K562 (cell line): ENCODE data around the gene BCAM.

Experiments
- BHLHE40 ChIP-seq: IDR thresholded peaks from 2 replicates; pipeline ENCODE4 v1.6.1; 2011; ENCODE audit warnings: low read length, improper control_type of control experiment
- EP300 ChIP-seq: IDR thresholded peaks from 2 replicates; pipeline ENCODE4 v1.6.1; 2012; ENCODE audit warnings: low read length, improper control_type of control experiment
- EZH2 ChIP-seq: IDR thresholded peaks from 2 replicates; pipeline ENCODE4 v1.6.1; 2012; ENCODE audit warnings: low read depth, mild to moderate bottlenecking, inconsistent platforms, low read length, borderline replicate concordance
- FOSL1 ChIP-seq: fragments of 200-800 bp; sonication (Bioruptor generic); conservative IDR thresholded peaks from 2 replicates; pipeline ENCODE4 v1.6.1; 2016; ENCODE audit warnings: missing genetic modification characterization, missing compliant biosample characterization
- HCFC1 ChIP-seq: IDR thresholded peaks from 2 replicates; pipeline ENCODE4 v1.6.1; 2012; ENCODE audit warnings: low read depth, low read length, improper control_type of control experiment
- POLR2AphosphoS5 ChIP-seq: IDR thresholded peaks from 2 replicates; pipeline ENCODE4 v1.6.1; 2011; ENCODE audit warnings: mild to moderate bottlenecking, low read depth, low read length, moderate library complexity; ENCODE audit not compliant: control insufficient read depth, insufficient read depth
- STAG1 ChIP-seq: sonication (generic); formaldehyde crosslinking; IDR thresholded peaks from 2 replicates; pipeline ENCODE4 v1.5.0; 2020; ENCODE audit warnings: missing genetic modification reagents, borderline replicate concordance
- ZBTB33 ChIP-seq: sonication (generic); formaldehyde crosslinking; IDR thresholded peaks from 2 replicates; pipeline ENCODE4 v1.8.1; 2023; ENCODE audit warnings: mild to moderate bottlenecking, missing genetic modification reagents
- TF ChIP-seq, protein P1 (sequence below): sonication (generic); formaldehyde crosslinking; IDR thresholded peaks from 2 replicates; pipeline ENCODE4 v1.8.1; 2022; ENCODE audit warnings: missing genetic modification reagents
- TF ChIP-seq, protein P2 (sequence below), 3 experiments: IDR thresholded peaks in 2 of 3; conservative IDR thresholded peaks in 1 of 3; 2 replicates each; pipeline ENCODE4 v1.5.1; 2011 to 2012; ENCODE audit warnings: low read length in 3 of 3, mild to moderate bottlenecking in 3 of 3, control low read depth in 2 of 3, improper control_type of control experiment in 1 of 3, inconsistent platforms in 1 of 3, low read depth in 1 of 3, mixed read lengths in 1 of 3, moderate library complexity in 1 of 3; ENCODE audit not compliant: insufficient read depth in 2 of 3

DNA sequence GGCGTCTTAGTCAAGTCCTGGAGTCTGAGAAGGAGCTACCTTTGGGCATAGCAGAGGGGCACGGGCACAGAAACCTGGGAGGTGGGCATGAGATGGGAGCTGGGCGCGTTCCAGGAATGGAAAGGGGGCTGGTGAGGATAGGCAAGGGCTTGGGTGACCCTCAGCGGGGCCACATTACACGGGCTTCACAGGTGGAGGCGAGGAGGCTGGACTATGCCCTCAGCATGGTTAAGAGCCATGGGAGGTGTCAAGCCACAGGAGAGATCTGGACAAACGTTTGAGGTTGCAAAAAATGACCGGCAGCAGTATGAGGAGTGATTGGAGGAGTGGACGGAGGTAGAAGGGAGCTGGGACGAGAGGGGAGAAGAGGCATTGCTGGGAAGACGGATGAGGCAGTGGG lies 58.7 kb downstream of the BCAM start:
- no peak for TF ChIP-seq POLR2AphosphoS5
- TF ChIP-seq, protein P1, sequence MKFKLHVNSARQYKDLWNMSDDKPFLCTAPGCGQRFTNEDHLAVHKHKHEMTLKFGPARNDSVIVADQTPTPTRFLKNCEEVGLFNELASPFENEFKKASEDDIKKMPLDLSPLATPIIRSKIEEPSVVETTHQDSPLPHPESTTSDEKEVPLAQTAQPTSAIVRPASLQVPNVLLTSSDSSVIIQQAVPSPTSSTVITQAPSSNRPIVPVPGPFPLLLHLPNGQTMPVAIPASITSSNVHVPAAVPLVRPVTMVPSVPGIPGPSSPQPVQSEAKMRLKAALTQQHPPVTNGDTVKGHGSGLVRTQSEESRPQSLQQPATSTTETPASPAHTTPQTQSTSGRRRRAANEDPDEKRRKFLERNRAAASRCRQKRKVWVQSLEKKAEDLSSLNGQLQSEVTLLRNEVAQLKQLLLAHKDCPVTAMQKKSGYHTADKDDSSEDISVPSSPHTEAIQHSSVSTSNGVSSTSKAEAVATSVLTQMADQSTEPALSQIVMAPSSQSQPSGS = no peak
- TF ChIP-seq EP300 = no peak
- TF ChIP-seq, protein P2, sequence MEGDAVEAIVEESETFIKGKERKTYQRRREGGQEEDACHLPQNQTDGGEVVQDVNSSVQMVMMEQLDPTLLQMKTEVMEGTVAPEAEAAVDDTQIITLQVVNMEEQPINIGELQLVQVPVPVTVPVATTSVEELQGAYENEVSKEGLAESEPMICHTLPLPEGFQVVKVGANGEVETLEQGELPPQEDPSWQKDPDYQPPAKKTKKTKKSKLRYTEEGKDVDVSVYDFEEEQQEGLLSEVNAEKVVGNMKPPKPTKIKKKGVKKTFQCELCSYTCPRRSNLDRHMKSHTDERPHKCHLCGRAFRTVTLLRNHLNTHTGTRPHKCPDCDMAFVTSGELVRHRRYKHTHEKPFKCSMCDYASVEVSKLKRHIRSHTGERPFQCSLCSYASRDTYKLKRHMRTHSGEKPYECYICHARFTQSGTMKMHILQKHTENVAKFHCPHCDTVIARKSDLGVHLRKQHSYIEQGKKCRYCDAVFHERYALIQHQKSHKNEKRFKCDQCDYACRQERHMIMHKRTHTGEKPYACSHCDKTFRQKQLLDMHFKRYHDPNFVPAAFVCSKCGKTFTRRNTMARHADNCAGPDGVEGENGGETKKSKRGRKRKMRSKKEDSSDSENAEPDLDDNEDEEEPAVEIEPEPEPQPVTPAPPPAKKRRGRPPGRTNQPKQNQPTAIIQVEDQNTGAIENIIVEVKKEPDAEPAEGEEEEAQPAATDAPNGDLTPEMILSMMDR (IDR thresholded peaks at IDR 0.05 in 2 of 3, conservative IDR thresholded peaks at IDR 0.05 in 1 of 3; ENCODE audit: insufficient read depth in 2 of 3, low read depth in 1 of 3, low read length in 3 of 3) = no peak
- TF ChIP-seq ZBTB33 = no peak
- TF ChIP-seq STAG1 = no peak
- no peak for TF ChIP-seq FOSL1 (tag)
- TF ChIP-seq HCFC1 = no peak
- no peak for TF ChIP-seq BHLHE40
- no peak for TF ChIP-seq EZH2
